Right cardiac atrium (tissue), 5 donors: ENCODE measurements around the gene B3GNT4. TPM values are rescaled to one million over a fixed set of nuclear protein-coding genes. Genes with fewer than 3 reads are reported as not detected.

Experiments used
- ATAC-seq, 2 donors: fragments of 200-7000 bp; cut with Tn5 transposase; one replicate each; pipeline versions ENCODE4 v1.8.0 to v1.9.1; 2020; ENCODE audit warnings: moderate library complexity in 2 of 2, mild to moderate bottlenecking in 1 of 2
- DNase-seq, 3 donors: peaks; one replicate each; pipeline ENCODE4 v3.0.0-alpha.2; 2020
- H3K27ac ChIP-seq: one replicate; pipeline ENCODE4 v1.5.1; 2013; ENCODE audit warnings: mild to moderate bottlenecking, low read length, control low read depth, moderate library complexity
- H3K27me3 ChIP-seq: one replicate; pipeline ENCODE4 v1.6.1; 2013; ENCODE audit not compliant: control insufficient read depth, insufficient read depth
- H3K4me1 ChIP-seq: one replicate; pipeline ENCODE4 v1.6.1; 2013; ENCODE audit warnings: low read length; ENCODE audit not compliant: control insufficient read depth, insufficient read depth
- H3K4me3 ChIP-seq: one replicate; pipeline ENCODE4 v1.5.1; 2013; ENCODE audit warnings: low read length, control low read depth
- H3K9me3 ChIP-seq: one replicate; pipeline ENCODE4 v1.6.1; 2013; ENCODE audit warnings: low read length; ENCODE audit not compliant: control insufficient read depth
- WGBS: extraction: QIAGEN DNeasy Blood & Tissue Kit; methylation state at CpG from one replicate; pipeline ENCODE4 v1.1.7; 2013; 5-methylcytosine and 5-hydroxymethylcytosine counted together
- intact Hi-C, 4 donors: fragments of 100-400 bp; cut with DNase I; formaldehyde crosslinking; loops; one replicate each; pipeline versions ENCODE4 v1.11.0 to v1.14.0; 2022 to 2023
- long read RNA-seq, 4 donors: library from polyadenylated mRNA; unstranded; transcript quantifications; one replicate each; pipeline ENCODE4 v2.0.0, GENCODE V29; 2020 to 2021
- polyA plus RNA-seq: library from polyadenylated mRNA; stranded (reverse); fragments of 200-250 nt; gene quantifications from one replicate; pipeline ENCODE4 v1.2.3, GENCODE V29; 2013
- total RNA-seq, 4 donors: library from RNA; stranded (reverse); fragmentation: NEBNext Ultra II Directional; extraction: Animal tissue kit (Norgen Biotek cat#: 25700); gene quantifications; one replicate each; pipeline ENCODE4 v1.2.1, GENCODE V29; 2021
- donor health status: healthy with polysubstance abuse.
- donor health status: DM: no; HTN: yes; CAD: no.
- donor health status: DM: no; HTN: no; CAD: no.
- donor health status: DM: no; HTN: yes; CAD: no; lungs with severe emphysema.
- donor health status: DM: yes; HTN: yes; CAD: no.

Gene B3GNT4
- total RNA-seq (under 1 TPM in 1 of 4 donors, not detected in 3; 0.29 TPM), polyA plus RNA-seq (0.36 TPM)
- long read RNA-seq, donor 1, partial matches to known transcripts = 0 of 1 reads
- long read RNA-seq, donor 1, other reads (novel, unspliced or antisense) = 1 of 1 reads
- long read RNA-seq, donor 2 = 0 reads
- long read RNA-seq, donor 3 = 0 reads
- long read RNA-seq, donor 4 = 0 reads

GRCh38 chr12:122203301-122204166, at the start of gene B3GNT4:
B3GNT4 (plus strand) TSS chr12:122203709; CDS start chr12:122204619, 910 bp downstream.
- peak; percentile 78 to 83 for ATAC-seq
- under 1% methylated on average over 104 of the region's 104 CpGs for WGBS
- no peaks in the 10 kb centered on the region for H3K9me3 ChIP-seq
- no peaks in the 10 kb centered on the region for H3K4me1 ChIP-seq
- intact Hi-C loops = no loop called here
- no peaks in the 10 kb centered on the region for H3K27me3 ChIP-seq
- DNase-seq = peak; percentile 71 to 87 (median 81)
- peak within 1 kb of the TSS; percentile 63 for H3K4me3 ChIP-seq
- no peak within 1 kb of the TSS for H3K27ac ChIP-seq

GRCh38 chr12:122155705-122156104, 47.8 kb upstream of the B3GNT4 start:
- Histone ChIP-seq H3K4me3 (no peak overlapping the region), H3K9me3 (no peaks in the 10 kb centered on the region), H3K27ac (no peak overlapping the region), H3K27me3 (no peaks in the 10 kb centered on the region), H3K4me1 (no peaks in the 10 kb centered on the region)
- no peak for ATAC-seq
- 63% methylated on average over 10 of the region's 10 CpGs for WGBS
- DNase-seq = no peak
- intact Hi-C loops = no loop called here

DNA sequence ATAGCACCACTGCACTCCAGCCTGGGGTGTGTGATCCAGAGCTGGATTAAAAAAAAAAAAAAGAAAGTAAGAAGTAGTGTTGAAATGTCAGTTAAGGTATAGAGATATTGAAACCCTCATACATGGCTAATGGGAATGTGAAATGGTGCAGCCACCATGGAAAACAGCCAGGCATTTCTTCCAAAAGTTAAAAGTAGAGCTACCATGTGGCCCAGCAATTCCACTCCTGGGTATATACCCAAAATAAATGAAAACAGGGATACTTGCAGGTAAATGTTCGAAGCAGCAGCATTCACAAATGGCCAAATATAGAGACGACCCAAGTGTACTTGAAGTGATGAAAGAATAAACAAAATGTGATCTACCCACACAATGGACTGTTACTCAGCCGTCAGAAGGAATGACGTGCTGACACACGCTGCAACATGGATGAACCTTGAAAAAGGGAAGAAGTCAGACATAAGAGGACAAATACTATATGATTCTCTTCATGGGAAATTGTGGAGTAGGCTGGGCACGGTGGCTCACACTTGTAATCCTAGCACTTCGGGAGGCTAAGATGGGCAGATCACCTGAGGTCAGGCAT, 44.7 kb upstream of the B3GNT4 start:
- no peaks in the 10 kb centered on the region for H3K27me3 ChIP-seq
- no peak for ATAC-seq
- no peak overlapping the region for H3K27ac ChIP-seq
- intact Hi-C loops = no loop called here
- 89% methylated on average over 7 of the region's 7 CpGs for WGBS
- no peaks in the 10 kb centered on the region for H3K4me1 ChIP-seq
- no peak overlapping the region for H3K4me3 ChIP-seq
- DNase-seq = no peak
- no peaks in the 10 kb centered on the region for H3K9me3 ChIP-seq

DNA sequence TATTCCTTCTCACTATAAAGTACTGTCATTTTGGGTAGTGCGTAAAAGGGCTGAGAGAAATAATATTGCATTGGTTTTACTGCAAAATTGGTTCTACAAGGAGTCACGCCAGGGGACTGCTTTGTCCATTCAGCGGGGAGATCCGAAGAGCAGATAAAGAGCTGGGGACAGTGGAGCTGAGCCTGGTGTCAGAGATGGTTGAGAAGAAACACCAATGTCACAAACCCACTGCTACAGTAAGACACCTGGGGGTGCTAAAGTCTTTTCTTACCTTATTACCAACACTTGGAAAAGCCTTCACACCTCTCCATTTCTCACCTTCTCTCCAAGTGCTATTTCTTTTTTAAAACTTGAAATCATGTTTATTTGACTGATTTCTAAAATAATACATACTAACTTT, 43.6 kb upstream of the B3GNT4 start:
- no peak overlapping the region for H3K4me3 ChIP-seq
- no peak overlapping the region for H3K27ac ChIP-seq
- 59% methylated on average over 4 of the region's 4 CpGs for WGBS
- no peaks in the 10 kb centered on the region for H3K9me3 ChIP-seq
- intact Hi-C loops = no loop called here
- H3K27me3 ChIP-seq = no peaks in the 10 kb centered on the region
- ATAC-seq = no peak
- H3K4me1 ChIP-seq = no peaks in the 10 kb centered on the region
- no peak for DNase-seq

DNA sequence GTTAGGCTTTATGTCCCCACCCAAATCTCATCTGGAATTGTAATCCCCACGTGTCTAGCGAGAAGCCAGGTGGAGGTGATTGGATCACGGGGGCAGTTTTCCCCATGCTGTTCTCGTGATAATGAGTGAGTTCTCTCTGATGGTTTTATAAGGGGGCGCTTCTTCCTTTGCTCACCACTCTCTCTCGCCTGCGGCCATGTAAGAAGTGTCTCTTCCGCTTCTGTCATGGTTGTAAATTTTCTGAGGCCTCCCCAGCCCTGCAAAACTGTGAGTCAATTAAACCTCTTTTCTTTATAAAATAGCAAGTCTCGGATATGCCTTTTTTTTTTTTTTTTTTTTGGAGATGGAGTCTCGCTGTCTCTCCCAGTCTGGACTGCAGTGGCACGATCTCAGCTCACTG, 42.7 kb upstream of the B3GNT4 start:
- intact Hi-C loops = no loop called here
- no peaks in the 10 kb centered on the region for H3K4me1 ChIP-seq
- H3K27ac ChIP-seq = no peak overlapping the region
- ATAC-seq (no peak), DNase-seq (no peak)
- no peak overlapping the region for H3K4me3 ChIP-seq
- H3K9me3 ChIP-seq = no peaks in the 10 kb centered on the region
- WGBS = 81% methylated on average over 11 of the region's 11 CpGs
- H3K27me3 ChIP-seq = no peaks in the 10 kb centered on the region

GRCh38 chr12:122161682-122162081, 41.8 kb upstream of the B3GNT4 start:
- intact Hi-C loops = no loop called here
- no peak for ATAC-seq

GRCh38 chr12:122162976-122163375, 40.5 kb upstream of the B3GNT4 start:
- ATAC-seq (no peak), DNase-seq (no peak)
- WGBS = 87% methylated on average over 3 of the region's 3 CpGs
- Histone ChIP-seq H3K27me3 (no peaks in the 10 kb centered on the region), H3K4me1 (no peaks in the 10 kb centered on the region), H3K27ac (no peak overlapping the region), H3K4me3 (no peak overlapping the region), H3K9me3 (no peaks in the 10 kb centered on the region)
- intact Hi-C loops = no loop called here

More at GRCh38 chr12:122161682-122162081, 41.8 kb upstream of the B3GNT4 start:
- Histone ChIP-seq H3K27me3 (no peaks in the 10 kb centered on the region), H3K27ac (no peak overlapping the region), H3K4me1 (no peaks in the 10 kb centered on the region), H3K4me3 (no peak overlapping the region), H3K9me3 (no peaks in the 10 kb centered on the region)
- no peak for DNase-seq
- WGBS = 60% methylated on average over 8 of the region's 8 CpGs

- intact Hi-C loops = no loop called here
- no peak overlapping the region for H3K27ac ChIP-seq
- ATAC-seq (no peak), DNase-seq (no peak)
- WGBS = 83% methylated on average over 22 of the region's 22 CpGs
- H3K9me3 ChIP-seq = no peaks in the 10 kb centered on the region
- no peak overlapping the region for H3K4me3 ChIP-seq
- H3K27me3 ChIP-seq = no peaks in the 10 kb centered on the region
- no peaks in the 10 kb centered on the region for H3K4me1 ChIP-seq
These were observed 36.8 kb upstream of the B3GNT4 start for GRCh38 chr12:122166422-122167349.

- Histone ChIP-seq H3K27me3 (no peaks in the 10 kb centered on the region), H3K9me3 (no peaks in the 10 kb centered on the region), H3K4me3 (no peak overlapping the region), H3K27ac (no peak overlapping the region), H3K4me1 (no peaks in the 10 kb centered on the region)
- intact Hi-C loops = no loop called here
- no peak for ATAC-seq
- WGBS = 72% methylated on average over 10 of the region's 10 CpGs
- no peak for DNase-seq
These were observed 36.1 kb upstream of the B3GNT4 start for GRCh38 chr12:122167356-122167925.

DNA sequence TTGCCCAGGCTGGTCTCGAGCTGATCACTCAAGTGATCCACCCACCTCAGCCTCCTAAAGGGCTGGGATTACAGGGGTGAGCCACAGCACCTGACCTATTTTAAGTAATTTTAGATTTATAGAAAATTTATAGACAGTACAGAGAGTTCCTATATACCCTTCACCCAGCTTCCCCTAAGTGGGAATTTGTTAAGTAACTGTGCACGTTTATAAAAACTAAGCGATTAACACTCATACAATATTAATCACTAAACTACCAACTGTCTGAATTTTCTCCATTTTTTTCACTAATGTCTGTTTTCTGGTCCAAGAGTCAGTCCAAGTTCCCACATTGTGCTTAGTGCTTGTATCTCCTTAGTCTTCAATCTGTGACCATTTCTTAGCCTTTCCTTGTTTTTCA, 35.0 kb upstream of the B3GNT4 start:
- Histone ChIP-seq H3K27ac (no peak overlapping the region), H3K4me1 (no peaks in the 10 kb centered on the region), H3K27me3 (no peaks in the 10 kb centered on the region), H3K9me3 (no peaks in the 10 kb centered on the region), H3K4me3 (no peak overlapping the region)
- ATAC-seq = no peak
- intact Hi-C loops = no loop called here
- no peak for DNase-seq
- 94% methylated on average over 3 of the region's 3 CpGs for WGBS
